ENCODE measurements around the gene VAV2.

The VAV2 gene

GRCh38 chr9:133991964-133992779, at the start of gene VAV2:
Gene VAV2, minus strand, starts transcription at chr9:133992324. Its CDS starts 46 bp downstream, at chr9:133992278.
- H3K4me2 ChIP-seq, result peak within 1 kb of the TSS; percentile 96 to 100 (median 99)
- H3K4me3 ChIP-seq, result peak within 1 kb of the TSS; percentile 65 to 94 (median 88)
- no peak for TF ChIP-seq Cebpa-rat (IDR thresholded peaks at IDR 0.05)
- H3K27ac ChIP-seq, result peak within 1 kb of the TSS; percentile 55 to 90 (median 87); a peak in 21 of 22 replicates
- H3K4me1 ChIP-seq, result peaks cover 29 to 57% (median 46%) of the 10 kb centered on the region in 10 experiments
- H3K9ac ChIP-seq, result peak within 1 kb of the TSS; percentile 76 to 94 (median 87)
- no peaks in the 10 kb centered on the region for H3K9me3 ChIP-seq (replicated peaks in 1 of 11)
- no peaks in the 10 kb centered on the region; a peak in 2 of 22 replicates for H3K27me3 ChIP-seq
- H3K36me3 ChIP-seq, result no peaks in the 10 kb centered on the region
- peaks cover 30 to 71% (median 57%) of the 10 kb centered on the region in 11 experiments; a peak in 21 of 22 replicates for H4K20me1 ChIP-seq

DNA sequence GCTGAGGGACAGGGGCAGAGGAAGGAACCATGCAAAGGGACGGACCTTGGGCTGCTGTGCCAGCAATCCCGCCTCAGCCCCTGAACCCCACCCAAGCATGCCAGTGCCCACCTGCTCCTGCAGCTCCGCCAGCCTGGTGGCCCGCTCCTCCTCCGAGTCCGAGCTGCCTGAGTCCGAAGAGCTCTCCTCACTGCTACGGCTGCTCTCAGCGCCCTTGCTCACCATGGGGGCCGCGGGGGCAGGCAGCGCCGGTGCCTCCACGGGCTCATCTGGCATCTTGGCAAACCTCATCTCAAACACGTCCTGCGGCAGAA, 49.5 kb upstream of the VAV2 start:
- TF ChIP-seq Cebpa-rat (IDR thresholded peaks at IDR 0.05), result no peak
- H3K9me3 ChIP-seq (replicated peaks in 1 of 11), result peaks cover 0 to 10% (median 0%) of the 10 kb centered on the region in 11 experiments; a peak in 1 of 22 replicates
- no peak overlapping the region for H3K4me3 ChIP-seq
- H3K9ac ChIP-seq, result no peak overlapping the region
- H4K20me1 ChIP-seq, result peaks cover 8 to 72% (median 38%) of the 10 kb centered on the region in 11 experiments; a peak in 20 of 22 replicates
- 0 out of 20 replicates have a peak, but pooled peaks cover 0 to 4% (median 0%) of the 10 kb centered on the region in 10 experiments for H3K4me1 ChIP-seq
- H3K36me3 ChIP-seq, result peaks cover 87 to 98% (median 95%) of the 10 kb centered on the region in 11 experiments
- H3K4me2 ChIP-seq, result no peak overlapping the region
- no peak overlapping the region for H3K27ac ChIP-seq
- H3K27me3 ChIP-seq, result no peaks in the 10 kb centered on the region

- TF ChIP-seq Cebpa-rat (IDR thresholded peaks at IDR 0.05), result no peak
- Histone ChIP-seq H3K9me3 (replicated peaks in 1 of 11) (peaks cover 0 to 10% (median 0%) of the 10 kb centered on the region in 11 experiments; a peak in 1 of 22 replicates), H3K4me3 (no peak overlapping the region), H3K27me3 (no peaks in the 10 kb centered on the region), H3K27ac (no peak overlapping the region), H3K9ac (no peak overlapping the region), H3K36me3 (peaks cover 87 to 98% (median 95%) of the 10 kb centered on the region in 11 experiments), H4K20me1 (peaks cover 6 to 72% (median 32%) of the 10 kb centered on the region in 11 experiments; a peak in 19 of 22 replicates), H3K4me2 (no peak overlapping the region), H3K4me1 (0 out of 20 replicates have a peak, but pooled peaks cover 0 to 4% (median 0%) of the 10 kb centered on the region in 10 experiments)
Observed at GRCh38 chr9:134040781-134041648, 48.9 kb upstream of the VAV2 start.

- Histone ChIP-seq H3K36me3 (peaks cover 87 to 98% (median 95%) of the 10 kb centered on the region in 11 experiments), H4K20me1 (peaks cover 6 to 72% (median 30%) of the 10 kb centered on the region in 11 experiments; a peak in 18 of 22 replicates), H3K9me3 (replicated peaks in 1 of 11) (peaks cover 0 to 10% (median 0%) of the 10 kb centered on the region in 11 experiments; a peak in 1 of 22 replicates), H3K4me1 (0 out of 20 replicates have a peak, but pooled peaks cover 0 to 4% (median 0%) of the 10 kb centered on the region in 10 experiments), H3K4me3 (no peak overlapping the region), H3K4me2 (no peak overlapping the region), H3K27me3 (no peaks in the 10 kb centered on the region), H3K9ac (no peak overlapping the region), H3K27ac (no peak overlapping the region)
- no peak for TF ChIP-seq Cebpa-rat (IDR thresholded peaks at IDR 0.05)
Observed at GRCh38 chr9:134040176-134040565, 48.0 kb upstream of the VAV2 start.

DNA sequence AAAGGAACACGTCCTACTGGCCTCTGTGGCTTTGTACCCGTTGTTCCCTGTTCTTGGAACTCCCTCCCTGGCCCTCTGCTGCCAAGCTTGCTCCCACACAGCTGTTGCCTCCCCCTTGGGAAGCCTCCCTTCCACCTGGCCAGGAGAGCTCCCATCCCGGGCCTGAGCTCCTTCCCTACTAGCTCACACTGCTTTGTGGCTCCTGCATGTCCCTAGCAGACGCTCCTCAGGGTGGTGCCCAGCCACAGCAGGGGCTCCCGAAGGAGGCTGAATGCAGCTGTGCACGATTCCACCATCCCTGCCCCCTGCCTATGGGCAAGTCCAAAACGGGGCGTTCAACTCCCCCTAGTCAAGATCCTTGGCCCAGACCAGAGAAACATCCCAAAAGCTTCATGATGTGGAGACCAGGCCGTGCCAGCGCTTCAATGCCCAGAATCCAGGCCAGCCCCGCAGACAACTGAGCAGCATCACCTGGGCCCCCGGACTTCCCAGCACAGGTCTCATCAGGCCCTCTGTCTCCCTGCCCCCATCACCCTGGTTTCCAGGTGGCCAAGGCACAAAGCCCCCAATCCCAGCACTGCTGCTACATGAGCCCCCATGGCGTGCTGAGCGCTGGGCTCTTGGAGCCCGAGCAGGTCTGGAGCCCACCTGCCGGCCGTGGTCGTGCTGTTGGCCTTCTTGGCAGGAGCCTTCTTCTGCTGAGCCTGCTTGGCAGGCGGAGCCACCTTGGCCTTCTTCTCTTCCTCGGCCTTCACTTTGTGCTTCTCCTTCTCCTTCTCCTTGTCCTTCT, 47.5 kb upstream of the VAV2 start:
- no peak overlapping the region for H3K27ac ChIP-seq
- TF ChIP-seq Cebpa-rat (IDR thresholded peaks at IDR 0.05), result no peak
- no peak overlapping the region for H3K4me3 ChIP-seq
- H3K9ac ChIP-seq, result no peak overlapping the region
- H3K9me3 ChIP-seq (replicated peaks in 1 of 11), result peaks cover 0 to 10% (median 0%) of the 10 kb centered on the region in 11 experiments; a peak in 1 of 22 replicates
- peaks cover 87 to 98% (median 95%) of the 10 kb centered on the region in 11 experiments for H3K36me3 ChIP-seq
- H3K27me3 ChIP-seq, result no peaks in the 10 kb centered on the region
- H3K4me2 ChIP-seq, result no peak overlapping the region
- peaks cover 6 to 72% (median 30%) of the 10 kb centered on the region in 11 experiments; a peak in 18 of 22 replicates for H4K20me1 ChIP-seq
- H3K4me1 ChIP-seq, result 0 out of 20 replicates have a peak, but pooled peaks cover 0 to 4% (median 0%) of the 10 kb centered on the region in 10 experiments

GRCh38 chr9:134037641-134038040, 45.5 kb upstream of the VAV2 start:
- H3K36me3 ChIP-seq, result peaks cover 87 to 98% (median 95%) of the 10 kb centered on the region in 11 experiments

DNA sequence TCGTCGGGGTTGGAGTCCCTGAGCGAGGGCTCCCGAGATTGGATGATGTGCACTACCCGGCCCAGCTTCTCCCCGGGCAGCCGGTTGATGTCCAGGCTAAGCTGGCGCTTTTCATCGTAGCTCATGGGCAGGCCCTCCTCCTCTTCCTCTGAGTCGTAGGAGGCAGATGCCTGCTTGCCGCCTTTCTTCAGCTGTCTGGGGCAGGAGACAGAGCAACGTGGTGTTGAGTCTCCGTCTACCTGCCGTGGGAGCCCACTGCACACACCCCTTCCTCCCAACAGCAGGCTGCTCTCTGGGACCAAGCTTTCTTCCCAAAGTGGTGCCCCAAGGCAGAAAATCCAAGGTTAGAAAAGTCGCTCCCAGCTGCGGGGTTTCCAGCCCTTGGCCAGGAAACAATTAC, 44.0 kb upstream of the VAV2 start:
- H3K9me3 ChIP-seq (replicated peaks in 1 of 11), result peaks cover 0 to 10% (median 0%) of the 10 kb centered on the region in 11 experiments; a peak in 1 of 22 replicates
- H3K4me3 ChIP-seq, result no peak overlapping the region
- peaks cover 92 to 100% (median 99%) of the 10 kb centered on the region in 11 experiments for H3K36me3 ChIP-seq
- TF ChIP-seq Cebpa-rat (IDR thresholded peaks at IDR 0.05), result no peak
- no peaks in the 10 kb centered on the region for H3K4me1 ChIP-seq
- H3K4me2 ChIP-seq, result no peak overlapping the region
- H4K20me1 ChIP-seq, result peaks cover 0 to 71% (median 20%) of the 10 kb centered on the region in 11 experiments; a peak in 16 of 22 replicates
- no peaks in the 10 kb centered on the region for H3K27me3 ChIP-seq
- no peak overlapping the region for H3K9ac ChIP-seq
- no peak overlapping the region for H3K27ac ChIP-seq

More at GRCh38 chr9:134037641-134038040, 45.5 kb upstream of the VAV2 start:
- H3K27ac ChIP-seq, result no peak overlapping the region
- no peak for TF ChIP-seq Cebpa-rat (IDR thresholded peaks at IDR 0.05)
- 0 out of 20 replicates have a peak, but pooled peaks cover 0 to 4% (median 0%) of the 10 kb centered on the region in 10 experiments for H3K4me1 ChIP-seq
- H3K4me3 ChIP-seq, result no peak overlapping the region
- H3K27me3 ChIP-seq, result no peaks in the 10 kb centered on the region
- H3K9me3 ChIP-seq (replicated peaks in 1 of 11), result peaks cover 0 to 10% (median 0%) of the 10 kb centered on the region in 11 experiments; a peak in 1 of 22 replicates
- H3K4me2 ChIP-seq, result no peak overlapping the region
- peaks cover 0 to 72% (median 14%) of the 10 kb centered on the region in 11 experiments; a peak in 16 of 22 replicates for H4K20me1 ChIP-seq
- H3K9ac ChIP-seq, result no peak overlapping the region
